GM19193 (cell line): ENCODE data around the gene INTS3.

Experiments
- POLR2A ChIP-seq: IDR thresholded peaks from 4 replicates; pipeline ENCODE4 v1.6.1; 2011; ENCODE audit not compliant: insufficient read depth, insufficient read length; ENCODE audit errors: extremely low read depth

The INTS3 gene

DNA sequence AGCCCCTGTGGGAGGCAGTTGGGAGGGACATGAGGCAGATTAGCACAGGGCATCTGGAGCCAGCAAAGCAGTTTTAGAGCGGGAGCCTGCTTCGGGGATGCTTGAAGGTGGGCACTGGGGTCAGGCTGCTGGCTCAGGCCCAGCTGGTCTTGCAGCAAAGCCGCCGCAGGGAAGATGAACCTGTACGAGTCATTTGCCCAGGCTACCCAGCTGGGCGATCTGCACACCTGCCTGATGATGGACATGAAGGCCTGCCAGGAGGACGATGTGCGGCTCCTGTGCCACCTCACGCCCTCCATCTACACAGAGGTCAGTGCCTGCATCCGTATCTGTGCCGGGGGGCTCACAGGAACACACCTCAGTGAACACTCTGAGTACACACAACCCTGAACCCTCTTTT, 39.7 kb downstream of the INTS3 start:
- no peak for TF ChIP-seq POLR2A

DNA sequence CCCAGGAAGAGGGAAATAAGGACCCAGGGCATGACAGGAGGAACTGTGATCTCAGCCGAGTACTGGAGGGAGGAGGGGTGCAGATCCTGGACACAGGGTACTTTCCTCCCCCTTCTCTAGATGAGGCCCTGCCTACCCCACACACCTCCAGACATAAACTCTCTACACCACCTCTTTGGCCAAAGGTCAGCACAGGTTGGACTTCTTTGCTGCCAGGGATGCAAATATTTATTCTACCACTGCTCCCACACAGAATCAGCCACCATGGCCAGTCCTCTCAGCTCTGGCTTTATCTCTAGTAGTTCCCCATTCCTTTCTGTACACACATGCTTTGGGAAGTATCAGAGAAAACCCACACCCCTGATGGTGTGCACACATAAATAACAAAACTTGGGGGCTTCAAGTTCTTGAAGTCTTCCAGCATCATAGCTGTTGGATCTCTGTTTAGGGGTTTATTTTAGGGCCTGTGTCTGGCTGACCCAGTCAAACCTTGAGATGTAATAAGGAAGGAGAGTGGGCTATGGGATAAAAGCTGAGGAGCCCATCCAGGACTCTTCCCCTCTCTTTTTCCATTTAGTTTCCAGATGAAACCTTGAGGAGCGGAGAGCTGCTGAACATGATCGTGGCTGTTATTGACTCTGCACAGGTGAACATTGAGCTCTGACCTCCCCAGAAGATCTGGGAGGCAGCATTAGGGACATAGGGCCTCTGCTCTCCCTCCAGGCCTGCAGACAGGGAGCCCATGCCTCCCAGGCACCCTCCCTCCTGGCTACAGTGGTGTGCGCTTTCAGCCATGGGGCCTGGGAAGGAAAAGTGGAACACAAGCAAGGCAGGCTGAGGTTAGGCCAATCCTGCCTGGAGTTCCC, 40.7 kb downstream of the INTS3 start:
- TF ChIP-seq POLR2A = no peak

DNA sequence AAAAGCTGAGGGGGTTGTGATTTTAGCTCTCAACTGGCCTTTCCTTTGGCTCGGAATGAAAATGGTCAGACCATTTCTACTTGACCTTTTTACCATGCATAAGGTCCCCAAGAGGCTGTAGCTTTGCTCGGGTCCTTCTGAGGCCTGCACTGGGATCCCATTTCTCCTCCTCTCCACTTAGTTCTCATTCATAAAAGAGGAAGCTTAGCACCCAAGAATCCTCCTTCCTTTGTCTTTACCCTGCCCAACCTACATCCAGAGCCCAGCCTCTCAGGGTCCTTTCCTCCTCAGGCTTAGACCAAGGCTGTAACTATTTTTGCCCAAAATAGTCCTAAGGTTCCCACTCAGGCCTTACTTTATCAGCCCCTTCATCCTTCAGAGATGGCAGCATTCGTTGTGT, 41.4 kb downstream of the INTS3 start:
- no peak for TF ChIP-seq POLR2A

DNA sequence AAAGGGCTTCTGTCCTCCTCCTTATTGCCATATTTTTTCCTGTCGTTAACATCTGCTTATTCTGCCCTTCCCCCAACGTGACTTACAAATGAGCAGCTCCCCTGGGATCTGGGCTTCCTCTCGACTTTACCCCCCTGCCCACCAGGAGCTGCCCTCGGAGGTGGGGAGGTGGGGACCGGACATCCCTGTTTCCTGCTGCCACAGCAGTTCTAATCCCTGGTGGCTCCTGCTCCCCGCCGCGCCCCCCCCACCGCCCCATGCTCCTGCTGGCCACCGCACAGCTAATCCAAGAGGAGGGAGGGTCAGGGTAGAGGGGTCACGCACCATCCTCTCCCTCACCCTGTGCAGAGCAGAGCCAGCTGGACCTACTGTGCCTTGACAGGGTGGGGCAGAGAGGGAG, 42.9 kb downstream of the INTS3 start:
- TF ChIP-seq POLR2A = no peak

DNA sequence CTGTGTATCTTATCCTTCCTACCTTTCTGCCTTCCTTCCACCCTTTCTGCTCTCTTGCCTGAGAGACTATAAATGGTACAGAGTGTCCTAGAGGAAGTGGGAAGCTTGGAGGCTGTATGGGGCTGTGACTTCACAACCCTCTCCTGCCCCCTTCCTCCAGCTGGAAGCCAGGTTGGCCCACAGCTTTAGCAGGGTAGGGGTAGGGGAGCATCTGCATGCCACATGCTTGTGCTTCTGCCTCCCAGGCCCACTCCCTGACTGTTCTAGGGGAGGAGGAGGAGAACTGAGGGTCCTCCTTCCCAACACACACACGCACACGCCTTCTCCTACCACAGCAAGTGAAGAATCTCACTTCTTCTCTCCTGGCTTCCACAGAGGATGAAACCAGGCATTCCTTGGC, 43.4 kb downstream of the INTS3 start:
- TF ChIP-seq POLR2A = no peak

DNA sequence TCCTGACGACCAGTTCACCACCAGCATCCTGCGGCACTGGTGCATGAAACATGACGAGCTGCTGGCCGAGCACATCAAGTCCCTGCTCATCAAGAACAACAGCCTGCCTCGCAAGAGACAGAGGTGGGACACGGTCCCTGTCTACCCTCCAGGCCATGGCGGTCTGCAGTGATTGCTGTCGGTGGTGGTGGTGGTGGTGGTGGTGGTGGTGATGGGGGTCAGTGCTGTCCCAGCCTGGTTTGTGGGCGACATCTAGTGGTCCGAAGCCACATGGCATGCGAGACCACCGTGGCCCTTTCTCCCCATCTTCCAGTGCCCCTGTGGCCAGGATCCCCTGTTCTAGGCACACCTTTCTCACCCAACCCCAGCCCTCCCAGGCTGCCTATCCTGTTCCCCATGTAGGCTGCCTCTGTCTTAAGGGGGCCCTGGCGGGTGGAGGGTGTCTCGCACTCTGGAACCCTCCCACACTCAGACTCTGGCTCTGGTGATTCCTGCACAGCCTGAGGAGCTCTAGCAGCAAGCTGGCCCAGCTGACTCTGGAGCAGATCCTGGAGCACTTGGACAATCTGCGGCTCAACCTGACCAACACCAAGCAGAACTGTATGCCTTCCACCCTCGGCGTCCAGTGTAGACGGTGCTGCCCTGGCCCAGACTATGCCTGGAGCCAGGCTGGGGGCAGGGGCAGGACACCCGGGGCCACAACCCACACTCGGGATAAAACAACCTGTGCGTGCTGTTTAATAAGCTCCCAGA, 44.2 kb downstream of the INTS3 start:
- no peak for TF ChIP-seq POLR2A

DNA sequence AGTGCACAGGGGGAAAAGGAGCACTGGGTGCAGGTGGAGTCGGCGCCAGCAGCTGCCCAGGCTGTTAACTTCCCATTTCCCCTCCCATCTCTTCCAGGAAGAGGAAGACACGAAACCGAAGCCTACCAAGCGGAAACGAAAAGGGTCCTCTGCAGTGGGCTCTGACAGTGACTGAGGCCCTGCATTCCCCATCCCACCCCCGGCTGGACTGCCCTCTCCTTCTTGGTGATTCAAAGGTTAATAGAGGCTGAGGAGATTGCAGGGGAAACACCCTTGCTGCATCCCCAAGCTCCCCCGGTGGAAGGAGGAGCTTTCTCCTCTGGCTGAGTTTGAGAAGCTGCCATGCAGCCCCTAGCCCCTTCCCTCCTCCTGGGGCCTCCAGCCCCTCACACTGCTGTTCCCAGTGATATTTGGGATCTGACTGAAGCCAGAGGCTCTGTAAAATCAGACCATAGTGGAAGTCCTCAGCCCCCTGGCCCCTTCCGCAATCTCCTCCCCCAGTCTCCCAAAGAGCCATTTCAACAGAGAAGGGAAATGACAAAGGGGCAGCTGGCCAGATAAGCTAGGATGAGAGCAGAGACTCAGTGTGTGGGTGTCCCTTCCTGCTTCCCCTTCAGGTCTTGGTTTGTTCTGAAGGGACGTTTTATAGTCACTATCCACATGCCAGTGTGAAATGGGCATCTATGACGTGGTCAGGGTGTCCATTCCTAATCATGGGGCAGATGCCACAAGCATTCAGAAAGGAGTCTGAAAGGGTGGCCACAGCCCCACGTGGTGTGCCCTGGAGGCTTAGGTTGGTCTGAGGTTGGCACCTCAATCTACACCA, 45.5 kb downstream of the INTS3 start:
- no peak for TF ChIP-seq POLR2A

DNA sequence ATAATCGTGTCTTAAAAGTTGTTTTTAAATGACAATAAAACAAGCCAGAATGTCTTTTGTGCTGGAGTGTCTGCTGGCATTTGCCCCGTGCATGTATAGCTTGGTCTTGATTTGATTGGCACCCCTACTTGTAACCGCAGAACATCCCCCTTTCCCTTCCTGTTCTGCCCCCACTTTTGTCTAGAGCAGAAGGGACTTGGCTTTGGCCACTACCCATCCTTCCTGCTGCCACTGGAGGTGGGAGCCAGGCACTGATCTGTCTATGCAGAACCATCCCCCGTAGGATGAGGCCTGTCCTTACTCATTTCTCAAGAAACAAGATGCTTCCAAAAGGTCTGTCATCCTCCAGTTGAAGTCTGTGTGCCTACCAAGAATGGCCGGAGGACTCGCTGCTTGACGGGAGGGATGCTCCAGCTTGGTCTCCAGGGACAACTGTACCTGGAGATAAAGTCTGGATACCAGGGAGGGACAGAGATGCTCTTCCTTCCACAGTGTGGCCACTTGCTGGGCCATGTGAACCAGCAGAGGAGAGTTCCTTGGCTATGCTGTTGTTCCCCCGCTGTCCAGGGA, 46.3 kb downstream of the INTS3 start:
- TF ChIP-seq POLR2A = no peak

DNA sequence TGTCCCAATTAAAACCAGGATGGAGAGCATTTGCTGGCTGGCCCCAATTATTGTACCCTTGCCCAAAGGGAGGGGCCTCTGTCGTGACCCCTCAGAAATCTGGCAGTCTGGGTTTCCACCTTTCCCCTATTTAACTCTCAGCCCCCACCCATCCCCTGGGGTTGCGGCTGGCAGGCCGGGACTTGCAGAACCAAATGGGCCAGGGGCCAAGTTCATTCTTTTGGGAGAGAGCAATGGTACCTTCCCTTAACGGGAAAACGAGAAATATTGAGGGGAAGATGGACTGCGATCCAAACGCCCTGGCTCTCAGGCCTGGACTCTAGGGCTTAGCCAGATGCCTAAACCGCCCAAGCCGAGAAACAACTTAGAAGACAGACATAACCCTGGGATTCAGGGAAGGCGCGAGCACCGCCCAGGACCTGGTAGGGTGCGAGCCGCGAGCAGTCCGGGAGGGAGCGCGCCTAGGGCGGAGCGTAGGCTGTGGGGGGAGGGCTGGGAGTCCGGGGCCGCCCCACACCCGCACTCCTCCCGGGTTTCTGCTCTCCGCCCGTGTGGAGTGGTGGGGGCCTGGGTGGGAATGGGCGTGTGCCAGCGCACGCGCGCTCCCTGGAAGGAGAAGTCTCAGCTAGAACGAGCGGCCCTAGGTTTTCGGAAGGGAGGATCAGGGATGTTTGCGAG, 47.1 kb downstream of the INTS3 start, which contains the start of gene SLC27A3:
TSS of gene SLC27A3 (plus strand) at position 628 of the 678 bp plus-strand sequence. CDS start 91 bp downstream, outside the sequence.
- peak; percentile 33 for TF ChIP-seq POLR2A

DNA sequence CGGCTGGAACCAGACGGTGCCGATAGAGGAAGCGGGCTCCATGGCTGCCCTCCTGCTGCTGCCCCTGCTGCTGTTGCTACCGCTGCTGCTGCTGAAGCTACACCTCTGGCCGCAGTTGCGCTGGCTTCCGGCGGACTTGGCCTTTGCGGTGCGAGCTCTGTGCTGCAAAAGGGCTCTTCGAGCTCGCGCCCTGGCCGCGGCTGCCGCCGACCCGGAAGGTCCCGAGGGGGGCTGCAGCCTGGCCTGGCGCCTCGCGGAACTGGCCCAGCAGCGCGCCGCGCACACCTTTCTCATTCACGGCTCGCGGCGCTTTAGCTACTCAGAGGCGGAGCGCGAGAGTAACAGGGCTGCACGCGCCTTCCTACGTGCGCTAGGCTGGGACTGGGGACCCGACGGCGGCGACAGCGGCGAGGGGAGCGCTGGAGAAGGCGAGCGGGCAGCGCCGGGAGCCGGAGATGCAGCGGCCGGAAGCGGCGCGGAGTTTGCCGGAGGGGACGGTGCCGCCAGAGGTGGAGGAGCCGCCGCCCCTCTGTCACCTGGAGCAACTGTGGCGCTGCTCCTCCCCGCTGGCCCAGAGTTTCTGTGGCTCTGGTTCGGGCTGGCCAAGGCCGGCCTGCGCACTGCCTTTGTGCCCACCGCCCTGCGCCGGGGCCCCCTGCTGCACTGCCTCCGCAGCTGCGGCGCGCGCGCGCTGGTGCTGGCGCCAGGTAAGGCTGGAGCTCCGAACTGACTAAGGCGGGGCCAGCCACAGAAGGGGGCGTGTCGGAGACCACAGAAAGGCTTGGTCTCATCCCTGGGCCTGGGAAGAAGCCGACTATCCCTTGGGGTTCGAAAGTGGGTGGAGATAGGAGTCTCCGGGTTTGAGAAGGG, 47.8 kb downstream of the INTS3 start:
- no peak for TF ChIP-seq POLR2A

DNA sequence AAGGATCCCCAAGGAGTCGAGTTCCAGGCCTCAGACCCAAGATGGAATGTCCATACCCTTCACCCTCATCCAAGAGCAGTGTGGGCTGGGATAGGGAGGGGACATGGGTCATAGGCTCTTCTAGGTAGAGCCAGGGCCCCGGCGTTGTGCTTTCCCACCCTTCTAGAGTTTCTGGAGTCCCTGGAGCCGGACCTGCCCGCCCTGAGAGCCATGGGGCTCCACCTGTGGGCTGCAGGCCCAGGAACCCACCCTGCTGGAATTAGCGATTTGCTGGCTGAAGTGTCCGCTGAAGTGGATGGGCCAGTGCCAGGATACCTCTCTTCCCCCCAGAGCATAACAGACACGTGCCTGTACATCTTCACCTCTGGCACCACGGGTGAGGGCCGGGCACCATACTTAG, 48.5 kb downstream of the INTS3 start:
- no peak for TF ChIP-seq POLR2A

DNA sequence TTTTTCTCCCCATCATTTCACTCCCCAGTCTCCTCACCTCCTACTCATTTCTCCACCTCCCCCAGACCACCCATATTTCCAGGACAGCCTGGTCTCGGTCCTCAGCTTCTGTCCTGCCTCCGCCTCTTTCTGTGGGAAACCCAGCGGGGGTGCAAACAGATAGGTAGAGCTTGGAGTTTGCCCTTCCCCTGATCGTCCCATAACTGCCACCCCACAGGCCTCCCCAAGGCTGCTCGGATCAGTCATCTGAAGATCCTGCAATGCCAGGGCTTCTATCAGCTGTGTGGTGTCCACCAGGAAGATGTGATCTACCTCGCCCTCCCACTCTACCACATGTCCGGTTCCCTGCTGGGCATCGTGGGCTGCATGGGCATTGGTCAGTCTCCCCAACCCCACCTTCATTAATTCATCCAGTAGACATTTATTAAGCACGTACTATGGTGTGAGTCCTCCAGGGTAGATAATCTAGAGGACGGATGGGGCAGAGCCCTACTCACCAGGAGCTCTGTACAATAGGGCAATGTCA, 49.1 kb downstream of the INTS3 start:
- no peak for TF ChIP-seq POLR2A

DNA sequence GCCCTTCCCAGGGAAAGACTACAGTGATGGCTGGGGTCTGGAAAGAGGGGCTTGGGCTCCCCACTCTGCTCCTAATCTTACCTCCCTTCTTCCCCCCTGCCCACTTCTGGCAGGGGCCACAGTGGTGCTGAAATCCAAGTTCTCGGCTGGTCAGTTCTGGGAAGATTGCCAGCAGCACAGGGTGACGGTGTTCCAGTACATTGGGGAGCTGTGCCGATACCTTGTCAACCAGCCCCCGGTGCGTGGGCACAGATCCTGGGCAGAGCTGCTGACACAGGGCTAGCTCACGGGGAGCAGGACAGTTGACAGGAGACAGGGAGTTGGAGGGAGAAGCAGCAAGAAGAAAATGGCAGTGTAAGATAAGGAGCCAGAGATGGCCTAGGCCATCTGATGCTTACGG, 49.8 kb downstream of the INTS3 start:
- TF ChIP-seq POLR2A = no peak
